Prostate gland (tissue), 2 donors: ENCODE measurements around the gene MLF2. TPM values are rescaled to one million over a fixed set of nuclear protein-coding genes. Genes with fewer than 3 reads are reported as not detected.
A peak's percentile ranks its signal among the peaks of the same experiment; 100 is the strongest.

Source experiments
- DNase-seq: peaks from one replicate; pipeline ENCODE4 v3.0.0-alpha.2; 2019; ENCODE audit warnings: low spot score
- H3K27ac ChIP-seq, 2 donors: fragments of 200-600 bp; sonication (generic); 2 replicates each; pipeline ENCODE4 v1.5.1; 2017 to 2019
- H3K27me3 ChIP-seq: fragments of 200-600 bp; sonication (generic); replicated peaks from 2 replicates; pipeline ENCODE4 v1.5.1; 2019; ENCODE audit not compliant: insufficient read depth
- H3K36me3 ChIP-seq, 2 donors: fragments of 200-600 bp; sonication (generic); 1 replicate in 1 of 2; 2 replicates in 1 of 2; pipeline versions ENCODE4 v1.5.1 to v1.8.1; 2017 to 2019
- H3K4me1 ChIP-seq: fragments of 200-600 bp; sonication (generic); replicated peaks from 2 replicates; pipeline ENCODE4 v1.5.1; 2019
- H3K4me3 ChIP-seq, 2 donors: fragments of 200-600 bp; sonication (generic); 2 replicates each; pipeline ENCODE4 v1.5.1; 2017 to 2019
- H3K9me3 ChIP-seq: fragments of 200-600 bp; sonication (generic); 2 replicates; pipeline ENCODE4 v1.5.1; 2017
- POLR2A ChIP-seq: fragments of 450-650 bp; IDR thresholded peaks from one replicate; pipeline ENCODE4 v1.6.1; 2016; ENCODE audit warnings: antibody characterized with exemption, mild to moderate bottlenecking
- POLR2AphosphoS5 ChIP-seq: sonication (generic); formaldehyde crosslinking; IDR thresholded peaks from one replicate; pipeline ENCODE4 v1.6.1; 2017; ENCODE audit warnings: antibody characterized with exemption
- WGBS: methylation state at CpG from one replicate; pipeline ENCODE4 v1.1.5; 2018; 5-methylcytosine and 5-hydroxymethylcytosine counted together
- intact Hi-C: fragments of 100-400 bp; cut with DNase I; formaldehyde crosslinking; loops from one replicate; pipeline ENCODE4 v1.14.2; 2022
- total RNA-seq, 2 donors: library from RNA; depleted of rRNA; stranded (reverse); fragments of >200 nt; gene quantifications; one replicate each; pipeline ENCODE4 v1.1.0, GENCODE V29; 2016
- TF ChIP-seq, protein P1 (sequence below), 4 experiments: fragments of 200-600 bp in 2 of 4; fragments of 450-650 bp in 2 of 4; sonication (generic) in 2 of 4; IDR thresholded peaks; 1 replicate in 3 of 4; 2 replicates in 1 of 4; pipeline ENCODE4 v1.5.1; 2016 to 2019; ENCODE audit warnings: antibody characterized with exemption in 4 of 4, mild to moderate bottlenecking in 2 of 4, moderate library complexity in 2 of 4

MLF2 gene
- total RNA-seq, 2 donors from 2014 or later, result 267 to 282 TPM

DNA sequence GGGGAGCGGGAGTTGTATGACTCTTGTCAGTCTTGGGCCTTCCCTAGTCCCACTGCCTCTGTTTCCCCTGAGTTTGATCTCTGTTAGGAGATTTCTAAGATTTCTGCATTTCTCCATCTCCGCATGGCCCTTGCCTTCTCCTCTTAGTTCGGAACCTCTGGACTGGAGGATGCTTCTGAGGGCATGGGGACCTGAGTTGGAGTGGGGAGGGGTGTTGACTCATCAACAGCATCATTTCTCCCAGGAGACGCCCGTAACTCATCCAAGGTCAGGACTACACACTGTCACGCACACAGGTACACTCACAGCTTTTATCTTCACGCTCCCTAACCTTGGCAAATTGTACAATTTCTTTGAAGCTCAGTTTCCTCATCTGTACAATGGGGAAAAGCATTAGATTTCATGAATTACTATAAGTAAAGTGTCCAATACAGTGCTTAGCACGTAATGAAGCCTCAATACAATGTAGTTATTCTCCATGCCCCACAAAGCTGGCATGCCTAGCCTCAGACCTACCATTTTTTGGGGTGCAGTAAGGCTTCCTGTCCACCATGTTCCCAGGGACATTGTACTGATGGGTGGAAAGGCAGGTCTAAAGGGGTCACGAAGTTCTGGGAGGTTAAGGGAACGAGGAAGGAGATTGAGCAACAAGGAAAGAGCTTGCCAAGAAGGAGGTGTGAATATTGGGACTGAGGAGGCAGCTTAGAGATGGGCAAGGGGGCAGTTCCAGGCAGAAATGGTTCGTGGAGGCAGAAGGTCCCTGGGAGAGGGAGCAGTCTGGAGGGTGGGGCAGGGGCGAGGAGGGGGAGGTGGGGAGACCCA lies 18.8 kb upstream of the MLF2 start:
- WGBS, result 70% methylated on average over 12 of the region's 12 CpGs
- Histone ChIP-seq H3K27ac (peak overlapping the region; percentile 34 to 51), H3K36me3 (peaks cover 0 to 7% of the 10 kb centered on the region in 2 donors), H3K4me3 (no peak overlapping the region), H3K27me3 (no peaks in the 10 kb centered on the region), H3K4me1 (peaks cover 6% of the 10 kb centered on the region), H3K9me3 (no peaks in the 10 kb centered on the region)
- intact Hi-C loops, result no loop called here
- TF ChIP-seq POLR2AphosphoS5, result no peak
- no peak for TF ChIP-seq POLR2A
- TF ChIP-seq, protein P1, sequence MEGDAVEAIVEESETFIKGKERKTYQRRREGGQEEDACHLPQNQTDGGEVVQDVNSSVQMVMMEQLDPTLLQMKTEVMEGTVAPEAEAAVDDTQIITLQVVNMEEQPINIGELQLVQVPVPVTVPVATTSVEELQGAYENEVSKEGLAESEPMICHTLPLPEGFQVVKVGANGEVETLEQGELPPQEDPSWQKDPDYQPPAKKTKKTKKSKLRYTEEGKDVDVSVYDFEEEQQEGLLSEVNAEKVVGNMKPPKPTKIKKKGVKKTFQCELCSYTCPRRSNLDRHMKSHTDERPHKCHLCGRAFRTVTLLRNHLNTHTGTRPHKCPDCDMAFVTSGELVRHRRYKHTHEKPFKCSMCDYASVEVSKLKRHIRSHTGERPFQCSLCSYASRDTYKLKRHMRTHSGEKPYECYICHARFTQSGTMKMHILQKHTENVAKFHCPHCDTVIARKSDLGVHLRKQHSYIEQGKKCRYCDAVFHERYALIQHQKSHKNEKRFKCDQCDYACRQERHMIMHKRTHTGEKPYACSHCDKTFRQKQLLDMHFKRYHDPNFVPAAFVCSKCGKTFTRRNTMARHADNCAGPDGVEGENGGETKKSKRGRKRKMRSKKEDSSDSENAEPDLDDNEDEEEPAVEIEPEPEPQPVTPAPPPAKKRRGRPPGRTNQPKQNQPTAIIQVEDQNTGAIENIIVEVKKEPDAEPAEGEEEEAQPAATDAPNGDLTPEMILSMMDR (IDR thresholded peaks at IDR 0.05), result no peak
- no peak for DNase-seq

DNA sequence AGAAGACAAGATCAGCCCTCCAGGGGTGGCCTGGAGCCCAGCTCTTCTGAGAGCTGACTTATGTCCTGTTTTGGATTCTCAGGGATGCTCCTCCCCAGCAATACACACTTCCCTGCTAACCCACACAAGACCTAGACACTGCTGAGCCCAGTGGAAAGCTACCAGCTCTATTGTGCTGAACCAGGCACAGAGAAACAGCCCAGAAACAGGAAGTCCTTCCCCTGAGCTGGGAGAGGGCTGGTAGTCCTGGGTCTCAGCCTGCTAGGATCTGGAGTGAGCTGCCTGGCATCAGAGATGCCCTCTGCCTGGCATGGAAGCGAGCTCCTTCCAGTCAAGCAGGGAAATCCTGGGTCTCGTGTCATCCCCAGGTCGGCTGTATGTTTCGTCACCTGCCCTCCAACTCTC lies 18.2 kb upstream of the MLF2 start:
- Histone ChIP-seq H3K4me1 (peaks cover 6% of the 10 kb centered on the region), H3K27me3 (no peaks in the 10 kb centered on the region), H3K4me3 (no peak overlapping the region), H3K9me3 (no peaks in the 10 kb centered on the region), H3K27ac (peak overlapping the region in 1 of 2 donors; percentile 51), H3K36me3 (peaks cover 0 to 7% of the 10 kb centered on the region in 2 donors)
- TF ChIP-seq, protein P1 (IDR thresholded peaks at IDR 0.05), result no peak
- no peak for TF ChIP-seq POLR2A
- peak; percentile 15 for TF ChIP-seq POLR2AphosphoS5
- DNase-seq, result no peak
- WGBS, result 90% methylated on average over 4 of the region's 4 CpGs
- intact Hi-C loops, result no loop called here

DNA sequence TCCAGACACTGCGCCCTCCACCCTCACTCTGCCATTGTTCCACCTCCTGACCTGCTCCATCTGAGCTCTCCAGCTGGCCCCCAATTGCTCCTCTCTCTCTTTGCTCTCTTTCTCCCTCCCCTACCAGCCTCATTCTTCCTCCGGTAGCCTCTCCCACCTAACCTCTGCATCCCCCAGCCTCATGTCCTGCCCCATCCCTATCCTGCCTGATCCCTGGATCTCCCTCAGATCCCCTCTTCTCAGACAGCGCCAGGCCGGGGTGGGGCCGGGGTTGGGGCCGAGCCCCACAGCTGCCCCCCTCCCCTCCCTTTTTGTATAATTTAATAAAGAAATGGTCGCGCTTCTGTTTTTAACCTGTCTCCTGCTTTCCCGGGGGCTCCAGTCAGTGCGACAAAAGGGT lies 17.7 kb upstream of the MLF2 start:
- Histone ChIP-seq H3K27ac (peak overlapping the region in 1 of 2 donors; percentile 51), H3K9me3 (no peaks in the 10 kb centered on the region), H3K27me3 (no peaks in the 10 kb centered on the region), H3K4me3 (no peak overlapping the region), H3K4me1 (peaks cover 8% of the 10 kb centered on the region), H3K36me3 (peaks cover 0 to 7% of the 10 kb centered on the region in 2 donors)
- 75% methylated on average over 10 of the region's 10 CpGs for WGBS
- TF ChIP-seq POLR2AphosphoS5, result no peak
- TF ChIP-seq POLR2A, result no peak
- TF ChIP-seq, protein P1 (IDR thresholded peaks at IDR 0.05), result no peak
- DNase-seq, result no peak
- intact Hi-C loops, result no loop called here

DNA sequence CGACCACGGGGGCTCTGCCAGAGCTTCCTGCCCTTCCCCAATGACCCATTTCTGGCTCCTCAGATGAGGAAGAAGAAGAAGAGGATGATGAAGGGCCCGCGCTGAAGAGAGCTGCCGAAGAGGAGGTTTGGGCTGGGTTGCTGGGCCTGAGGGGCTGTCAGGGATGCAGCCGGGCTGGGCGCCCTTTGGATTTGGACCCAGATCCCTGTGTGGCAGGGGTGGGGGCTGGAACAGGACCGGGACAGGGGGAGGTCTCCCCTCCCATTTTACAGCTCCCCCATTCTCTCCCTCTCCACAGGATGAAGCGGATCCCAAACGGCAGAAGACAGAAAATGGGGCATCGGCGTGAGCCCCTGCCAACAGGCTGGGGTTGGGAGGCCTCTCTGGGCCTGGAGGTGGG lies 17.2 kb upstream of the MLF2 start:
- H3K27me3 ChIP-seq, result no peaks in the 10 kb centered on the region
- H3K4me1 ChIP-seq, result peaks cover 12% of the 10 kb centered on the region
- peak overlapping the region in 1 of 2 donors; percentile 51 for H3K27ac ChIP-seq
- DNase-seq, result no peak
- peaks cover 0 to 7% of the 10 kb centered on the region in 2 donors for H3K36me3 ChIP-seq
- WGBS, result 76% methylated on average over 12 of the region's 12 CpGs
- H3K9me3 ChIP-seq, result no peaks in the 10 kb centered on the region
- intact Hi-C loops, result no loop called here
- no peak overlapping the region for H3K4me3 ChIP-seq
- TF ChIP-seq, protein P1 (IDR thresholded peaks at IDR 0.05), result no peak
- no peak for TF ChIP-seq POLR2AphosphoS5
- no peak for TF ChIP-seq POLR2A

DNA sequence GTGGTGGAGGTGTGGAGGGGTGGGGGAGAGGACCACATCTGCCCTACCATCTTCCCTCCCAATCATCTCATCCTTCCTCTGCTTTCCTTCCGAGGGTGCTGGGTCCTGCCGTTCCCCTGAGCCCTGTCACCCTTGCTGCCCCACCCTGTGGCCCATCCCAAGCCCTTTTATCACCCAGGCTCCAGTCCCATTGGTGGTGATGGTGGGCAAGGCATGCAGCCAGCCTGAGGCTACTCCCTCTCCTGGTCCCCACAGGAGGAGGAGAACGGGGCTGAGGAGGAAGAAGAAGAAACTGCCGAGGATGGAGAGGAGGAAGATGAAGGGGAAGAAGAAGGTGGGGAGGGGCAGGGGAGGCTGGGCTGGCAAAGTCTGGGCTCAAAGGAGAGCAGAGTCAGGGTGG lies 16.7 kb upstream of the MLF2 start:
- H3K4me1 ChIP-seq, result peaks cover 12% of the 10 kb centered on the region
- 35% methylated on average over 4 of the region's 4 CpGs for WGBS
- no peak for TF ChIP-seq POLR2A
- TF ChIP-seq POLR2AphosphoS5, result no peak
- TF ChIP-seq, protein P1 (IDR thresholded peaks at IDR 0.05), result no peak
- peak overlapping the region; percentile 92 to 99 for H3K27ac ChIP-seq
- H3K4me3 ChIP-seq, result no peak overlapping the region
- H3K27me3 ChIP-seq, result no peaks in the 10 kb centered on the region
- intact Hi-C loops, result loop anchor here (5.0 kb wide), 2 partner anchors 58 to 157 kb away; partner anchors contain the start of gene P3H3
- peaks cover 0 to 7% of the 10 kb centered on the region in 2 donors for H3K36me3 ChIP-seq
- H3K9me3 ChIP-seq, result no peaks in the 10 kb centered on the region
- no peak for DNase-seq
